Activated CD8-positive, alpha-beta memory T cell treated with anti-CD3 and anti-CD28 coated beads, Interleukin-2, amount 50 U/mL, for 4 hours (primary cell): Measurements from ENCODE around the gene MYH14.
"Not testable (repeated sequence)": the region's sequence is repeated elsewhere in the genome, so short reads cannot be mapped to it uniquely, and the experiment has no call there.

Source experiments
- DNase-seq: peaks from one replicate; pipeline ENCODE4 v3.0.0-alpha.2; 2020

MYH14 gene

DNA sequence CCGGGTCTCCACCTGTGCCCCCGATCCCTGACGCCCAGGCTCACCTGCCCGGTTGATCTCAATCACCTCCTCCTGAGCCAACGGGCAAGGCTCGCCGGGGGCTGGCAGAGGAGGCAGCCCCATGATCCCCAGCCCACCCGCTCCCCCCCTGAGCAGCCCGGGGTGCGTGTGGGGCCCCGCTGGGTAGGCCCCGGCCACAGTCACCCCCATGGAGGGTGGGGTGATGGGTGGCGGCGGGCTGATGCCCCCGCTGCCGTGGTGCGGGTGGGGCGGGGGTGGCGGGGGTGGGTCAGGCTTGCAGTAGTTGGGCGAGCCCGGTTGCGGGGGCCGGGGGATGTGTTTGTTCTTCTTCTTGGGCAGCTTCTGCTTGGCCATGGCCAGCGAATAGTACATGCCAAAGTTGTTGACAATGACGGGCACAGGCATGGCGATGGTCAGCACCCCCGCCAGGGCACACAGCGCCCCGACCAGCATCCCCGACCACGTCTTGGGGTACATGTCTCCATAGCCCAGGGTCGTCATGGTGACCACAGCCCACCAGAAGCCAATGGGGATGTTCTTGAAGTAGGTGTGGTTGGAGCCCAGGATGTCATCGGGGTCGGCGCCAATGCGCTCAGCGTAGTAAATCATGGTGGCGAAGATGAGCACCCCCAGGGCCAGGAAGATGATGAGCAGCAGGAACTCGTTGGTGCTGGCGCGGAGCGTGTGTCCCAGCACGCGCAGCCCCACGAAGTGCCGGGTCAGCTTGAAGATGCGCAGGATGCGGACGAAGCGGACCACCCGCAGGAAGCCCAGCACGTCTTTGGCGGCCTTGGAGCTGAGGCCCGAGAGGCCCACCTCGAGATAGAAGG is 119.7 kb downstream of the MYH14 start:
- no peak for DNase-seq

DNA sequence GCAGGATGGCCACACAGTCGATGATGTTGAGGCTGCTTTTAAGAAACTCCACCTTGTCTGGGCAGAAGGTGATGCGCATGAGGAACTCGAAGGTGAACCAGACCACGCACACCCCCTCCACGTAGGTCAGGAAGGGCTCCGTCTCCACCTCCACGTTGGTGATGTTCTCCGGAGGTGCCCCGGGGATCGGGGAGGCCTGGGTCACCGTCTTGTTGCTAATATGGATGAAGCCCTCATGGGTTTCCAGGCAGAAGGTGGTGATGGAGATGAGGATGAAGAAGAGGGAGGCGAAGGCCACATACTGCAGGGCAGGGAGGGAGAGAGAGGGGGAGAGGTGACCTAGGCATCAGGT is 120.3 kb downstream of the MYH14 start:
- DNase-seq: no peak

DNA sequence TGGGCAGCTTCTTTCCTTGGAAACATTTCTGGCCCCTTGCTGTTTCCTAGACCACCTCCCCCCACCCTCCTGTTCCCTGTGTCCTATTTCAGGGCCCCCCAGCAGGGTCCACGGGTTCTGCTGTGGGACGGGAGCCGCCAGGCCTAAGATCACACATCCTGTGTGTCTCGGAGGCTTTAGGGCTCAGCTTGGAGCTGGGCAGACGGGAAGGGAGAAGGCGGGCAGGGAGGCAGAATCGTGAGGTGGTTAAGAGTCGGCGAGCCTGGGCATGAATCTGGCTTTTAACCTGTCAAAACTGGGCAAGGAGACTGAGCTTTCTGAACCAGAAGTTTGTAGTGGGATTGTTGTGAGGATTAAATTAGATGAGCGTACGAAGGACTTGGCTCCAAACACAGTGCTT is 120.9 kb downstream of the MYH14 start:
- DNase-seq: no peak

DNA sequence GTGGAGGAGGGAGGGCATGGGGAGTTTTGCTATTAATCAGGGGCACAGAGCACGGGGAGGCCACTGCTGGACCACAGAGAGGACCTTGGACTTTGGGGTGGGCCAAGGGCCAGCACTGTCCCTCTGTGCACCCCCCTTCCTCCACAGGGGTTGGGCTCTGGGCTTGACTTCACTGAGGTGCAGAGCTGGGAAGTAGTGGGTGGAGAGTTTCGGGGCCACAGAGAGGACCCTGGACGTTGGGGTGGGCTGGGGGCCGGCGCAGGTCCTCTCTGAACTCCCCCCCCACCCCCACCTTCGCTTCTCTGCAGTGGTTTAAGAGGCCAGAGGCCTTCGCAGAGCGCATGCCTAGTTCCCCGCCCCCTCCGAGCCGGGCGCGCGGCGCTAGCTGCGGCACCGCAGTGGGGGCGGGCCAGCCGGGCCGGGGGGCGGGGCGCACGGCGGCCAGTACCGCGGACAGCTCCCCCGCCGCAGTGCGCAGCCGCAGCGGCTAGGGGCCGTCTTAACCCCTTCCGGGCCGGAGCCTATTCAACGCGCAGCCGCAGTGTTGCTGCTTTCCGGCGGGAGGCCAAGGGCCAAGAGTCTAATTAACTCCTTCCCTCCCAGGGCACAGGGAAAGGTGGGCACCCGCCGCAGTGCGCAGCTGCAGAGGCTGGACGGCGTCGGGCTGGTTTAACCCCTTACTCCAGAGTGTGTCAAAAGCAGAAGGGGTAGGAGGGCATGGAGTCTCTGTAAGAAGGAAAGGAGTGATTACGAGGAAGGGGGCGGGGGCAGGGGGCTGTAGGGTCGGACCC is 122.1 kb downstream of the MYH14 start:
- peak; percentile 55 for DNase-seq

DNA sequence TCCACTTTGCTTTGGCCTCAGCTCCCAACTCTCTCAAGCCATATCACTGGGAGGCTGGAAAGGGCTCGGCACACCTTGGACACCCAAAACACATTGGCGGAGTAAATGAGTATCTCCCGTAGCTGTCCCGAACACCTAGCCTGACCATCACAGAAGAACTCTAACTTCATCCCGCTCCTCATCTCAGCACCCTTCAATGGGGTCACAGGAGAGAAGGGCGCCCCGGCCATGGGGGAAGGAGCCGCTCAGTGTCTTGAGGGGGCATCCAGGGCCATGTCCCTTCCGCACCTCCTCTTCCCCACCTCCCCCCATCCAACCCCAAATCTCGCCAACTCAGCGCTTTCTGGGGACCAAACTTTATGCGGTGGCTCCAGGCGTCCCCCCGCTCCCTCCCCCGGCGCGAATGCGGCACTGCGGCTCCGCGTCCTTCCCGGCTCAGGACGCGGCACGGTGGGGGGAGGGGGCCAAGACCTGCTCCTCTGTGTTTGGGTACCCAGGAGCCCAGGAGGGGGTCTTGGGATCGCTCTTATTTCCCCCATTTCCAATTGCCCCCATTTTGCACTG is 122.8 kb downstream of the MYH14 start:
- no peak for DNase-seq

DNA sequence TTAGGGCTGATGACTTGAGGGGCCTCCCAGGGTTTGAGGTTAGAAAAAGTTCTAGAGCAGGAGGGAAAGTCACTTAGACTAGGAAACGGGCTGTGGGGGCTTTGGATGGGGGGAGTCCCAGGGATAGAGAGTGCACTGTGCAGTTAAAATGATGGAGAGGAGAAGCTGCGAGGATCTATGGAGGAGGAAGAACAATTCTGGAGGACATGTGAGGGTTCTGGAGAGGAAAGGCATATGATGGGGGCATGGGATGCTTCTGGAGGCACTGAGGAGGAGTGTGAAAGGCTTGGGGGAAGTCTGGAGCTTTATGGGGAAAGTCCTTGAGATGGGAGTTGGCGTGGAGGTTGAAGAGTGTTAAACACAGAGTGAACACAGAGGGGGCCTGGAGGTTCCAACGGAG is 123.6 kb downstream of the MYH14 start:
- DNase-seq: no peak

DNA sequence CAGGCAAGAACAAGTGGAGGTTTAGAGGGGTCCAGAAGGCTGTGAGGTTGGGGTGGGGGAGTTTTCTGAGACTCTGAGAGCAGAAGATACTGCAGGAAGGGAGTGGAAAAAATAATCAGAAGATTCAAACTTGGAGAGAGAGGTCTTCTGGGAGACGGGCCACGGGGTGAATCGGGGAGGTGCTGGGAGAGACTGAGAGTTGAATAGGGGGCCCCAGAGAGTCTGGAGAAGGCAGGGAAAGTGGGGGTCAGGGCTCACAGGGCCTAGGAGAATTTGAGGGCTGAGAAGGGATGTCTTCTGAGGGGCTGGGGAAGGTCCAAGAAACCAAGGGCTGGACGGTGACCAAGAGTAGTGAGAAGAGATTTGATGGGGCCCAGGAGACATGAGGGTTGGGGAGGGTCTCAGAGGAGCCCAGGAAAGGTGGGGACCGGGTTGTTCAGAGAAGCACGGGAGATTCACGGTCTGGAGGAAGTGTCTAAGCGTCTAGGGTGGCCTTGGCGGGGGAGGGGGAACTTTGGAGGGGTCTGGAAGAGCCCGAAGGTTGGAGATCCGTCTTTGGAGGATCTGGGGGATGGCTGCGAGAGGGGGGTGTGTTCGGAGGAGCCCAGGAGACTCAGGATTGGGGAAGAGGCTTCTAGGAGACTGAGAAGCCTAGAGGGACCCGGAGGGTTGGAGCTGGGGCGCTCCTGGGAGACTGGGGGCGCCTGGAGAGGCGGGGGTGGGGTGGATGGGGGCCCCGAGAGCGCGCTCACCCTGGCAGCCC is 124.2 kb downstream of the MYH14 start:
- DNase-seq: no peak

DNA sequence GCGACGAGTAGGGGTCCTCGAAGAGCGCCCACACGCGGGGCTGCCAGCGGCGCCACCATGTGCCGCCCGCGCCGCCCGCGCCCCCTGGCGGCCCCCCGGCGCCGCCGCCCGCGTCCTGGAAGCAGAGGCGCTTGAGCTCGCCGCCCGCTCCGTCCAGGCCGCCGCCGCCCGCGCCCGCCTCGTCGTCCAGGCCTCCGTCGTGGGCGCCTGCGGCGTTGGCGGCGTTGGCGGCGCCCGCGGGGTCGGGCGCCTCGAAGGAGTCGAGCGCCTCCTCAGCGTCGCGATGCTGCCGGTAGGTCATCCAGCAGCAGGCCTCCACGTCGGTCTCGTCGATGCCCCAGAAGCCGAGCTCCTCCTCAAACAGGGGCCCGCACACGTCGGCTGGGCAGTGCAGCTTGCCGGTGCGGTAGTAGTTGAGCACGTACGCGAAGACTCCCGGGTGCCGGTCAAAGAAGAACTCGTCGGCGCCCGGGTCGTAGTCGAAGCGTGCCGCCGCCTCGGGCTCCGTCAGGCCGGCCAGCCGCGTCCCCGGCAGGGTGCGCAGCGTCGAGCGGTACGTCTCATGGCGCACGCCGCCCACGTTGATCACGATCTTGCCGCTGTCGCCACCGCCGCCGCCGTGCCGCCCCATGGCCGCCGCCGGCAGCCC is 124.9 kb downstream of the MYH14 start:
- DNase-seq: no peak

DNA sequence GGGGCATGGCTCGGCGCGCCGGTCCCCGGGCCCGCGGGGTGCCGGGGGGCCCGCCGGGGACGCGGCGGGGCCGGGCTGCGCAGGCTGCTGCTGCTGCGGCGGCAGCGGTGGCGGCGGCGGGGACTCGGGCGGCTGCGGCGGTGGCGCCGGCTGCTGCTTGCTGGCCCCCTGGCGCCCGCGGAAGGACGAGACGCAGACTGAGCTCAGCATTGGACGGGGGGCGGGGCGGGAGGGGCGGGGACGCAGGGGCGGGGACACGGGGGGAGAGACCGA is 125.4 kb downstream of the MYH14 start:
- DNase-seq: no peak

DNA sequence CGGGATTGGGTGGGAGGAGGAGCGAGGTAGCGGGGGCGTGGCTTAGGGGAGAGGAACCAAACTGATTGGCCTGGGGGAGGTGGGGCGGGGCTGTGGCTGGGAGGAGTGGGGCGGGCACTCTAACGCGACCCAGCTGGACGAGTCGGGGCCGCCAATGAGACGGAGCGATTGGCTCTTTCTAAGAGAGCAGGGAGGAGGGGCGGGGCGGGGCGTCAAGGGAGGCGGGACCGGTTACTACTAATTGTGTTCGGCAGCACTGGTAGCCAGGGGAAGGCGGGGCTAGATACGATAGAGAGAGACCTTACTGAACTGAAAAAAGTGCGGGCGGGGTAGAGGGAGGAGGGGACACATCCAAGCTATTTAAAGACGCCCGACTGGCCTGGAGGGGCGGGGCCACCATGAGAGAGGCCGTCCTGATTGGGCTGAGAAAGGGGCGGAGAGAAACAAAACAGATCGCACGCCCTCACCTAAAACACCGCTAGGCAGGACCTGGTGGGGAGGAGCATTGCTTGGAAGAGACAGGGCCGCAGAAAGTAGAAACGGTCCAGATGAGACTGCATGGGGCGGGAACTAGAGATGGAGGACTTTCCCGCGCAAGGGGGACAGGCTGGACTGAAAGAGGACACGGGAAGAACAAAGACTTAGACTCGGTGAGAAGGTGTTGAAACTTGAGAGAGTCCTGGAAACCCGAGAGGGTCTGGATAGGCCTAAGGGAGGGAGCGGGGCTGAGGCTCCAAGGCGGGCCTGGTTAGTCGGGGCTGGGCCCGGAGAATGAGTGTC is 125.9 kb downstream of the MYH14 start, which contains the start of gene KCNC3:
TSS of gene KCNC3 (minus strand) at position 232 of the 780 bp plus-strand sequence. CDS start 295 bp downstream, outside the sequence.
- peak; percentile 69 for DNase-seq

DNA sequence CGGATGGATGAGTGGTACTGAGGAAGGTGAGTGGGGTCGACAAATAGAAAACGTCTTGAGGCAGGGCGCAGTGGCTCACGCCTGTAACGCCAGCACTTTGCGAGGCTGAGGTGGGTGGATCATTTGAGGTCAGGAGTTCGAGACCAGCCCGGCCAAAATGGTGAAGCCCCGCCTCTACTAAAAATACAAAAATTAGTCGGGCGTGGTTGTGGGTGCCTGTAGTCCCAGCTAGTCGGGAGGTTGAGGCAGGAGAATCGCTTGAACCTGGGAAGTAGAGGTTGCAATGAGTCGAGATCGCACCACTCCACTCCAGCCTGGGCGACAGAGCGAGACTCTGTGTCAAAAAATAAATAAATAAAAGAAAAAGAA is 126.5 kb downstream of the MYH14 start:
- DNase-seq: not testable (repeated sequence)

DNA sequence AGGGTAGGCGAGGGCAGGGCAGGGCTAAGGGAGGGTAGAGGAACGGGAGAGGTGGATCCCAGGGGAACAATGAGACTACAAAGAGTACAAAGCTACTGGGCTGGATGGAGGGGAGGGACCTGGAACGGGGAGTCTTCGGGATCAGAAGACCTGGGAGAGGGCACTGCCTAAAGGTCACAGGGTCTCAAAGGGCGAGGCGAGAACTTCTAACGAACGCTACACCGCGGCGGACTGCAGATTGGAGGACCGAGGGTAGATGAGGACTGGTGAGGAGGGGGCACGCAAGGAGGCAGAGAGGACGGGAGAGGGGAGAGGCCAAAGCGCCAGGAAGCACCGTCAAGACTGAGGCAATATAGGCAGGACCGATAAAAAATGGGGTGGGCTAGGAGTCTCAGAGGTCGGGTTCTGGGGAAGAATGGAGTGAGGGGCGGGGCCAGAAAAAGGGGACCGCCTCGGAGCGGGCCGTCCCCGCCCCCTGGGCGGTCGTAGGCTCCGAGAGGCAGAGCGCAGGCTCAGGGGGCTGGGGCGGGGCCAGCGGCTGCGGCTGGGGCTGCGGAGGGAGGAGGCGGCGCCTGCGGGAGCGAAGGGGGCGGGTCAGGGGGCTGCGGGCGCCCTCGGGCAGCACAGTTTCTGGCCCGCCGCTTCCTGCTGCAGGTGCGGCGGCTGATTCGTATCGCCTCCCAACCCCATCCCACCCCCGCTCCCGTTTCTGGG is 127.1 kb downstream of the MYH14 start:
- peak; percentile 62 for DNase-seq

DNA sequence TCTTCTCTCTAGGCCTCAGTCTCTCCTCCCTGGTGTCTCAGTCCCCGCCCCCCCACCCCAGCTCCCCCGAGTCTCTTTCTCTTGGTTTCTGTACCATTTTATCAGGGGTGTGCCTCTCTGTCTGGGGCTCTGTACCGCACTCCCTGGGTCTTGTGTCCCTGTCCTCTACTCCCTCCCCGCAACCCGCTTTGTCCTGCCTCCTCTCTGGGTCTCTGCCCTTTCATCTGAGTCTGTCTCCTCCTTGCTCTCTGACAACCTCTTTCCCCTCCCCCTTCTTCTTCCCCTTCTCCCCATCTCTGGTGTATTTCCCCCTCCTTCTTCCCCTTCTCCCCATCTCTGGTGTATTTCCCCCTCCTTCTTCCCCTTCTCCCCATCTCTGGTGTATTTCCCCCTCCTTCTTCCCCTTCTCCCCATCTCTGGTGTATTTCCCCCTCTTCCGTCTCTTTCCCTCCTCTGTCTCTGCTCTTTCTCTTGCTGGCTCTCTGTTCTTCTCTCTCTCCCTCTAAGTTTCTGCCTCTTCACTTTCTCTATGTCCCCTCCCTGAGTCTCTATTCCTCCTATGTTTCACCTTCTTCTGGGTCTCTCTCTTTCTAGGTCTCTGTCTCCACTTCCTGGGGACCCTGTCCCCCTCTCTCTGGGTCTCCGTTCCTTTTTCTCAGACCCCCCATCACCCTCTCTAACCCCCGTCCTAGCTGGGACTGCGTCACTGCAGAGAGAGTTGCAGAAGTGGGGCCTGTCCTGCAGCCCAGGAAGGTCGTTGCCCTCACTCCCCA is 128.0 kb downstream of the MYH14 start:
- DNase-seq: no peak

DNA sequence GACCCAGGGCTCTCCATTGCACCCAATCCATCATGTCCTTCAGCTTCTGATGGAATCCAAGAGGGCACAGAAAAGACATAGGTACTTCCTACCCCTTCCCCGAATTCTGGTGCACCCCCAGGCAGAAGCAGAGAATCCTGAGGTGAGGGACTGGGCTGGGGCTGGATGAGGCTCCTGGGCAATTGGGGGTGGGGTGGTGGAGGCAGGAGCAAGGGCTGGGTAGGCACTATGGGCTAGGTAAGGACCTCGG is 128.5 kb downstream of the MYH14 start:
- DNase-seq: no peak

DNA sequence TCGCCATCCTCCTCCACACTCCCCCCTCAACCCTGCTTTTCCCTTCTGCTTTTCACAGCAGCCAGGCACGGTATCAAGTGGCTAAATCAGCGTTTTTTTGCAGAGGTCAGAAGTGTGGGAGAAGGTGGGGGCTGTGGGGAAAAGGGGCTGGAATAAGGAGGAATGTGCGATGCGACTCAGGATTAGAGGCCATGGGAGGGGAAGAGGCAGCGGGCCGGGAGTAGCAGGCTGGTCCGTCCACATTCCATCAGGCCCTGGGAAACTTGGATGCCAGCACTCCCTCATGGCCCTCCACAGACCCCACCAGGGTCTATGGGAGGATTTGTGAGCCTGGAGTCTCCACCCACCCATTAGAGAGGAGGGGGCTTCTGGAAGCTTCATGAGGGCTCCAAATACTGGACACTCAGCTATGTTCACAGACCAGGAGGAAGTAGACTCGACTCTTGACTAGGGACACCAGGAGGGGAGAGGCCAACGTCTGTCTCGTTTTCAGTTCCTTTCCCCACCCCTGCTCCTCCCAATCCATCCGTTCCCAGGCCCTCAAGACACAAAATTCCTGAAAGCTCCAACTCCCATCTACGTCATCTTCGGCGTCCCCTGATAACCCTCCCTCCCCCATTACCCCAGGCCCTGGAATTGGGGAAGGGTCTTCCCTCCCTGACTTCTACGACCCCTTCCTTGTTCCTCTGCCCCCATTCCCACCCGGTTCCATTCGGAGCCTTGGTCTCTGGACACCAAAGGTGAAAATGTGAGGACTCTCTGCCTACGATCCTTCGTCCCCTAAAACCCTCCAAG is 129.0 kb downstream of the MYH14 start:
- DNase-seq: no peak

DNA sequence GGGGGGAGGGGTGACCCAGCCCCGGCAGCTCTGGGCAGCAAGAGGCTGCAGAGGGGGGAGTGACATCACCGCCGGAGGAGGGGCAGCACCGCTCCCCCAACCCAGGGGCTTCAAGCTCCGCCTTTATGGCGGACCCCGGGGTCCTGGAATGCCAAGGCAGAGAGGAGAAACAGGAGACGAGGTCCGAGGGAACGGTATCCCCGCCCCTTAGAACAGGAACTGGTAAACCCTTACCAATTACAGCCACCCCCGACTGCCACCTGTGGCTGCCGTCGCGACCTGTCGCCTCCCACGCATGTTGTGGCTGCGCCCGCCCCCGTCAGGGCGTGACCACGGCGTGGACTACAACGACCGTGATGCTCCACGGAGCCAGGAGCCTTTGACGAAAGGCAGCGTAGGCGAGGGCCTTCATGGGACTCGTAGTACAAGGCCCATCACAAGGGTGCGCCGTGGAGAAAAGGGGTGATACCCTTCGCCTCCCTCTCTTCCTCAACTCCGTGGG is 129.9 kb downstream of the MYH14 start:
- DNase-seq: peak; percentile 85

DNA sequence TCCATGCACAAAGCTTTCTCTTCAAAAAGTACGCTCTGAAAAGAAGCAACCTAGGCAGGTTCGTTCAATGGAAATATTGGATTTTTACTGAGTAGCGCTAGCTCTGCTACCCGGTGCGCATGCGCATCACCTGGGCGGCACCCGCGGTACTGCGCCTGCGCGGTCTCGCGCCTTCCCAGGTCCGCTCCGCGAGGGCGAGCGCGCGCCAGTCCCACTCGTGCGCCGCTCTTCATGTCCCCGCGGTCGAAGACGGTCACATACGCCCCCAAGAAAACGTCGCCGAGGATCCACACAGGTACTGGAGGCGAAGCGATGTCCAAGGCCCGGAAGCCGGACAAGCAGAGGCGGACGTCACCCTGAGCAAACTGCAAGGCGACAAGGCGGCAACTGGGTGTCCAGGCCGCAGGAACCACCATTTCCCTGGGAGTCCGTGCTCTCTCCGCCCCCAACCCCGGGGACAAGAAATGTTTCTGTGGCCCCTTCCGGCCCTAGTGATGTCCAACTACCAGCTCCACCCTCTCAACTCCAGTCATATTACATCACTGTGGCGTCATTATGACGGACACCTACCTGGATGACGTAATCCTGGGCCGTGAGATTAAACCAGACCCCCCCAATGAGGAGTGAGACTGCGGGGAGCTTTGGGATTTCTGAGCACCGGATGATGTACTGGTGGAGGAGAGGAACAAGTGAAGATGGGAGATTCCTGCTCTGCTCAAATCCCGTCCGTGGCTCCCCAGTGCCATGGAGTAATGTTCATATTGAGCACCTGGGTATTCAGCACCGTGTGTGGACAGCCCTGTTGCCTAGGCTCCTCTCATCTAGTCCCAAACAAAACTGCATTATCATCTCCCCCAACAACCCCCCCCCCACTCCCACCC is 130.6 kb downstream of the MYH14 start:
- peak; percentile 80 for DNase-seq

DNA sequence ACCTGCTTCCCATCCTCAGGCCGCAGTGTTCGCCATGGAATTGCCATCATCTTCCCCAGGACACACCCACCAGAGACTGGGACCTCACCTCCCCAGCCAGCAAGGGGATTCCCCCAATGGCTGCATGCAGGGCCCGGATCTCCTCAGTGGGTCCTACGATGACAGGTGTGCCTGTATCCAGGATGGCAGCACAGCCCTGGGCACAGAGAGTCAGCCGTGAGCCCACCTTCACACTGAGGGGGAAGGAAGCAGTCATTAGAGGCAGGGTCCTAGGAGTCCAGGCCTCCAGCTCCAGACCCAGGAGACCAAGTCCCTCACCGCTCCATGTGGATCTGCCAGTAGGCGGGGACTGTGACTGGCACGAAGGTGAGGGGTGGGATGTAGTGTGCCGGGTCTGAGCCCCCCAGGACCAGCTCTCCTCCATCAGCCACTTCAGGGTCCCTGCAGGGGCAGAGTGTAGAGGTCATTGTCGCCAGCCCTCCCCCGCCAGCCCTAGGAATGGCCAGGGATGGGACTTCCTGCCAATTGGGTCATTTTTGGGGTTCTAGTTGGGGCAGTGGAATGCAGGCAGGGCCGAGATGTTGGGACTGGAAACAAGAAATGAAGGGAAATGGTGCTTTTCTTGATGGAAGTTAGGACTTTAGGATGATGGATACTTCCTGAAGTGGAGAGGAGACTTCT is 131.5 kb downstream of the MYH14 start:
- no peak for DNase-seq
